Measurements from ENCODE around the gene PRR36. TPM values are rescaled to one million over a fixed set of nuclear protein-coding genes. Genes with fewer than 3 reads are reported as not detected.

PRR36 gene
- 0.44 TPM in 1 of 2 replicates, not detected in the other for total RNA-seq

DNA sequence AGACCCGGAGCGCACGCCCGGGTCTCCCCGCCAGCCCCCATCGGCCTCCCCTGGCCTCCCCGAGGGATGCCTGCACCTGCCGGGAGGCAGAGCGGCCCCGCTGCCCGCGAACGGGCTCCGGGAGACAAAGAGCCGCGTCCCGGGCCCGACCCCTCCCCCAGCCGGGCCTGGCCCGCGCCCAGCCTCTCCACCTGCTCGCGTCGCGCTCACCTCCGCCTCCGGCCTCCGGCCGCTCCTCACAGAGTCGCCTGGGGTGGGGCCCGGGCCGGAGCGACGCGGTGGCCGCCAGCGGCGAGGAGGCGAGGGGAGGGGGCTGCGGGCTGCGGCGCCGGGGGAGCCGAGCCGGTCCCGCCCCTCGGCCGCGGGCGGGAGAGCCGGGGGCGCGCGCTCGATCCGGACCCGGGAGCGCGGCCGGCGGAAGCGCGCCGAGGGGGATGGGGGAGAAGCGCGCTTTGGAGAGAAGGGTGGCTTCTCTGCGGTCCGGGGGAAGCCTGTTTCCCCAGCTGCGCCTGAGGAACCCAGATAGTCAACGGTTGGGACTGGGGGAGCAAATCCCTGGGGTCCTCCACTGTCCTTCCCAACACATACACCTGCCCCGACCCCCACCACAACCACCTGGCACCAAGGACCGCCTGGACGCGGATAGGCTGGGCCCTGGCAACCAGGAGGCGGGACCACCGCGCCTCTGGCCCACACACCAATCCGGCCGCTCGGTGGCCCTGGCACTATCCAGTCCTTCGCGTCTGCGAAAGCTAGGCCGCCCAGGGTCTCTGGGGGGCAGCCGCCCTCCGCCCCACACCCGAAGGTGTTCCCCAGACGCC is at the start of gene PRR36:
Gene PRR36, minus strand, starts transcription at position 315 of the 821 bp plus-strand sequence. CDS start 701 bp downstream, outside the sequence.

GRCh38 chr19:7919610-7920518 is 45.7 kb upstream of the PRR36 start, which contains the start of gene SNAPC2:
TSS of gene SNAPC2 (plus strand) at chr19:7920338. CDS start at chr19:7920367, 29 bp downstream.

DNA sequence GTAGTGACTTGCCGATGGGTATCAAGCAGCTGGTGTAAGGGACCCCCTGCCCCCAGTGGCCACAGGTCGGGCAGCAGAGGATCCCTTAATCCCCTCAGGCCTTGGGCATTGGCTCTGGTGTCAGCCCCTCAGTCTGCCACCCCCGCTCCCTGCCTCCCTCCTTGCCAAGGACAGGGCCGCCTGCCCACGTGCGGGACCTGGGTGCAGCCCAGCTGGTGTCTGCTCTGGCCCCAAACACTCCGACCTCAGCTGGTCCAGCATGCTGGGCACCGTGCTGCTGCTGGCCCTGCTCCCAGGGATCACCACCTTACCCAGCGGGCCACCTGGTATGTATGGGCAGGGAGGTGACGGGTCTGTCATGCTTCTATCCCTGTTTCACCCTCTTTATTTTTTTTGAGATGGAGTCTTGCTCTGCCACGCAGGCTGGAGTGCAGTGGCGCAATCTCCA is 40.4 kb upstream of the PRR36 start, which contains the start of gene TGFBR3L:
Gene TGFBR3L, plus strand, starts transcription at position 233 of the 448 bp plus-strand sequence.

GRCh38 chr19:7903244-7904073 is 29.3 kb upstream of the PRR36 start, which contains the start of gene MAP2K7:
TSS of gene MAP2K7 (plus strand) at chr19:7903877. CDS start at chr19:7903945, 68 bp downstream.

GRCh38 chr19:7888145-7888825 is 14.1 kb upstream of the PRR36 start, which contains the start of gene LRRC8E:
TSS of gene LRRC8E (plus strand) at chr19:7888510. CDS start at chr19:7895604, 7,094 bp downstream.

DNA sequence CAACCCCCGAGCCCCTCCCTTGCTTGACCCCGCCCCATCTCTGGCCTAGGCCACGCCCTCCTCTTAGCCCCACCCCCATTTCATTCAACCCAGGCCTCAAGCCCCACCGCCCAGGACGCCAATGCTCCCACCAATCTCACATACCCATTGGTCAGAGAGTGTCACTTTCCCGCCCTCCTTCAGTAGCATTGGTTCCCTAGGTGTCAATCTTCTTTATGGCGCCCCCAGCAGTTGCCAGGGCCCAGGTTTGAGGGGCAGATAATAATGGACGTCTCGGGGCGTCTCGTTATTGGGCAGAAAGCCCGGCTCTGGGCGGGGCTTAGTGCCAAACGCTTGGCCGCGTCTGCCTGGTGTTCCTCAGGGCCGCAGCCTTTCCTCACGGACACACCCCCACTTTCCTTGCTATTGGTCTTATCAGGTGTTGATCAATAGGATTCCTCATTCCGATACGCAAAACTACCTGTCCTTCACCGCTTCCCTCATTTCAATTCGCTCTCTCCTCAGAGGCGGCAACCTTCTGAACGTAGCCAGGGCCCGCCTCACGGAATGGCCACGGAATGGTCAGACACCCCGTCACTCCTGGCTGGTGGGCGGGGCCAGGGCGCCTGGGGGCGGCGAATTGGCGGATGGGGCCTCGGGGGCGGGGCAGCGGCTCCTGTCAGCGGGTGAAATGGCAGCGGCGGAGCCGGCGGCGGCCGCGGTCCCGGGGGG is 44.5 kb downstream of the PRR36 start, which contains the start of gene EVI5L:
Gene EVI5L, plus strand, starts transcription at position 658 of the 711 bp plus-strand sequence. CDS start 16,325 bp downstream, outside the sequence.

Other genes with a start within 250 kb of the PRR36 start
- gene XAB2, start 244.8 kb downstream of the PRR36 start, total RNA-seq = 37.0 and 42.1 TPM in 2 replicates
- 10.3 and 11.2 TPM in 2 replicates for gene PET100, start 244.6 kb downstream of the PRR36 start, total RNA-seq
- gene PCP2, start 240.7 kb downstream of the PRR36 start, total RNA-seq = not detected in 2 replicates
- 19.1 and 20.1 TPM in 2 replicates for gene STXBP2, start 237.3 kb downstream of the PRR36 start, total RNA-seq
- not detected in 2 replicates for gene RETN, start 205.3 kb downstream of the PRR36 start, total RNA-seq
- not detected in 2 replicates for gene MCEMP1, start 197.3 kb downstream of the PRR36 start, total RNA-seq
- gene TRAPPC5, start 193.6 kb downstream of the PRR36 start, total RNA-seq = 83.4 and 88.0 TPM in 2 replicates
- not detected in 2 replicates for gene FCER2, start 172.3 kb downstream of the PRR36 start, total RNA-seq
- gene CLEC4G, start 142.3 kb downstream of the PRR36 start, total RNA-seq = not detected in 2 replicates
- not detected in 2 replicates for gene CD209, start 126.9 kb downstream of the PRR36 start, total RNA-seq
- not detected in 2 replicates for gene CLEC4M, start 111.1 kb downstream of the PRR36 start, total RNA-seq
- gene EVI5L, start 44.2 kb downstream of the PRR36 start, total RNA-seq = 16.8 and 21.4 TPM in 2 replicates
- gene LRRC8E, start 14.1 kb upstream of the PRR36 start, total RNA-seq = 4.1 and 4.6 TPM in 2 replicates
- 6.8 and 8.5 TPM in 2 replicates for gene MAP2K7, start 29.5 kb upstream of the PRR36 start, total RNA-seq
- 0.15 TPM in 1 of 2 replicates, not detected in the other for gene TGFBR3L, start 40.4 kb upstream of the PRR36 start, total RNA-seq
- 30.2 and 31.1 TPM in 2 replicates for gene SNAPC2, start 45.9 kb upstream of the PRR36 start, total RNA-seq
- gene CTXN1, start 51.7 kb upstream of the PRR36 start, total RNA-seq = 0.59 and 2.4 TPM in 2 replicates
- 38.7 and 41.6 TPM in 2 replicates for gene TIMM44, start 69.3 kb upstream of the PRR36 start, total RNA-seq
- 36.1 and 38.2 TPM in 2 replicates for gene ELAVL1, start 131.3 kb upstream of the PRR36 start, total RNA-seq
- gene CCL25, start 178.4 kb upstream of the PRR36 start, total RNA-seq = not detected in 2 replicates

All from cardiac ventricle fibroblast (primary cell).